ACC112 (cell line): Measurements from ENCODE around the gene ZFHX3.

Source experiments
- H2AFZ ChIP-seq: fragments of 200-600 bp; sonication (generic); one replicate; pipeline ENCODE4 v1.6.0; 2017; ENCODE audit warnings: antibody characterized with exemption, low read length; ENCODE audit not compliant: unreplicated experiment
- H3K27ac ChIP-seq: fragments of 200-600 bp; sonication (generic); 2 replicates; pipeline ENCODE4 v1.5.1; 2014; ENCODE audit warnings: low read depth, mild to moderate bottlenecking, antibody characterized with exemption, low read length, moderate library complexity
- H3K27me3 ChIP-seq: fragments of 200-600 bp; sonication (generic); 2 replicates; pipeline ENCODE4 v1.6.1; 2014; ENCODE audit warnings: mild to moderate bottlenecking, antibody characterized with exemption, low read length, moderate library complexity, mixed read lengths; ENCODE audit not compliant: insufficient read depth
- H3K36me3 ChIP-seq: fragments of 200-600 bp; sonication (generic); 2 replicates; pipeline ENCODE4 v1.6.1; 2016; ENCODE audit warnings: mild to moderate bottlenecking, antibody characterized with exemption, low read length, moderate library complexity, mixed read lengths; ENCODE audit not compliant: insufficient read depth
- H3K4me1 ChIP-seq: fragments of 200-600 bp; sonication (generic); one replicate; pipeline ENCODE4 v1.6.1; 2016; ENCODE audit warnings: low read length, mixed read lengths; ENCODE audit not compliant: insufficient read depth, unreplicated experiment, control insufficient read depth
- H3K4me3 ChIP-seq: fragments of 200-600 bp; sonication (generic); 2 replicates; pipeline ENCODE4 v1.5.1; 2014; ENCODE audit warnings: mild to moderate bottlenecking, low read depth, low read length
- H3K79me2 ChIP-seq: fragments of 200-600 bp; sonication (generic); one replicate; pipeline ENCODE4 v1.6.0; 2016; ENCODE audit warnings: low read length; ENCODE audit not compliant: control insufficient read depth, unreplicated experiment, insufficient read depth

ZFHX3 gene

DNA sequence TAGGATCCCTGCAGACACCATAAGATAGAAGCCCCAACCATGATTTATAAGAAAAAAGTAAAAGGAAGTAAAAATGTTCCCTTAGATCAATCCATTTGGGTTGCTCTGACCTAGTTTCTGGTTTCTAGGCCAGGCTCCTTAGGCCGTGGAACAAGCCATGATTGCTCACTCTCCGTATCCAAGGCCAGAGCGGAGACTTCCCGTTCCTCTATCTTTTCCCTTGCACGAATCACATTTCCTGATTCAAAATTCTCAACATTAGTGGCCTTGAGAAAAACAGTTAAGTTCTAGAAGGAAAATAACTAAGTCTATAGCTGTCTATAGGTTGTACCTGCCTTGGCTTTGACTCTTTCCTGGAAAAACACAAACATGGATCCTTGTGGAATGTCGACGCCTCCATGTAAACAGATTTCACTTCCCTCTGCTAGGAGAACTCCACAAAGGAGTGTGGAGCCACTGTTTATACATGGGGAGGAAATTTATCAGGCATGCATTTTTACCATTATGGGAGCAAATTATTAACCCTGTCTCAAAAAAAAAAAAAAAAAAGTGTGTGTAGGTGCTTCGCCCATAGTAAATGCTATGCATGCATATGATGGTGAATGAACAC lies 149.6 kb downstream of the ZFHX3 start:
- Histone ChIP-seq H3K27ac (no peak overlapping the region), H3K79me2 (peaks cover 18% of the 10 kb centered on the region), H3K27me3 (no peaks in the 10 kb centered on the region), H3K36me3 (no peaks in the 10 kb centered on the region), H3K4me1 (peaks cover 14% of the 10 kb centered on the region), H2AFZ (no peak overlapping the region), H3K4me3 (no peak overlapping the region)

DNA sequence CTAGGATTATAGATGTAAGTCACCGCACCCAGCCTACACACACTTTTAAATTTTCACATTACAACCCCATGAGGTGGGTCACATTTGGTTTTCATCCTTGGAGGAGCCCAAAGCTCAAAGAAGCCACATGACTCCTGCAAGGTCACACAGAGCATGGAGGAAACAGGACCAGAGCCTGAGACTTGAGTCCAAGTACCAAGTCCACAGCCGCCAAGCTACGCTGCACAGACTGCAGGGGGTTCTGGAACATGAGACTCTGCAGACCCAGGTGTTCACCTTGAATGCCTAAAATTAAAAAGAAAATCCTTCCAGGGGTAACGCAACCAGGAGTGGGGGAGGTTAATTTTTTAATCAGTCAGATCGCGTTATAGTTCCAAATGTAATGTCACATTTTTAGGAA lies 150.2 kb downstream of the ZFHX3 start:
- H2AFZ ChIP-seq: no peak overlapping the region
- H3K79me2 ChIP-seq: peaks cover 23% of the 10 kb centered on the region
- no peaks in the 10 kb centered on the region for H3K36me3 ChIP-seq
- no peak overlapping the region for H3K4me3 ChIP-seq
- no peaks in the 10 kb centered on the region for H3K27me3 ChIP-seq
- no peak overlapping the region for H3K27ac ChIP-seq
- H3K4me1 ChIP-seq: peaks cover 14% of the 10 kb centered on the region

DNA sequence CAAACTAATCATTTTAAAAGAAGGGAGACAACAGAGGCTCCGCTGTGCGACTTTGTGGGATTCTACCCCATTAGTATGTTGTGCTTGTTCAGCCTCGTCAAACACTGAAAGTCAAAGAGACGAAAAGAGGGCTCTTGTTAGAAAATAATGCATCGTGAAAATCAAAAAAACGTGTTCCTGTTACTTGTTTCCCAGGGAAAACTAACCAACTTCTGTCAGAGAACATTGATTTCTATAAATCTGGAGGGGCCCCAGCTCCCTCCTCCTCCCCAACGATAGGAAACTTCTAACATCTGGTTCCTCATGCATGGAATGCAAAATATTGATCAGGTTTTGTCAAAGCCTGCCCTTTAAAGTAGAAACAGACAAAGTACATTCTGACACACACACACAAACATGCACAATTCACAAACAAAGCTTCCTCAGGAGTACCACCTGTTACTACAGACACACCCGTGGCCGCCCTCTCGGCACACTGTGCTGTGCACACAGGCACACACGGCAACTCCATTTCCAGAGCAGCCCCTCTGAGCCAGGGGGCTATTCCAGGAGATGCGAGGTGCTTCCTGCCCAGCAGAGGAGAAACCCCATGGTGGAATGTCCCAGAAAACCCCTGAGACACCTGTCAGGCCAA lies 151.3 kb downstream of the ZFHX3 start:
- Histone ChIP-seq H3K4me1 (peaks cover 14% of the 10 kb centered on the region), H2AFZ (no peak overlapping the region), H3K27me3 (no peaks in the 10 kb centered on the region), H3K36me3 (peaks cover 4% of the 10 kb centered on the region; the same call in 1 of the 2 replicates), H3K4me3 (no peak overlapping the region), H3K27ac (no peak overlapping the region), H3K79me2 (peaks cover 26% of the 10 kb centered on the region)

DNA sequence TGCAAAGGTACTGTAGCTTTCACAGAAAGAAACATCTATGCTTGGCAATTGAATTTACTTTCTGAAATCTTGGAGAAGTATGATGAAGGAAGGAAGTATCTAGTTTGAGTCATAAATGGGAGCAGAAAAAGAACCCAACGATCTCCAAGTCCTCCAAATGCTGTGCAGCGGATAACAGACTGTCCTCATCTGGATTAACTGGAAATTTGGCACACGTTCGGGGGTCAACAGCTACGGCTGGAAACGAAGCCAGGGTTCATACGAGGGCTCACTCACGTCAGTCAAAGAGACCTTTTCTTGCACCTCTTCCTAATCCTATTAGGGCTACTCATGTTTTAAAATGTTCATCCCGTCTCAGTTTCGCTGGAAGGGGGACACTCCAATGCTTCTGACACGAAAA lies 152.0 kb downstream of the ZFHX3 start:
- no peak overlapping the region for H3K27ac ChIP-seq
- H3K4me3 ChIP-seq: no peak overlapping the region
- H3K36me3 ChIP-seq: peaks cover 9% of the 10 kb centered on the region; the same call in 1 of the 2 replicates
- H2AFZ ChIP-seq: no peak overlapping the region
- peaks cover 14% of the 10 kb centered on the region for H3K4me1 ChIP-seq
- peaks cover 30% of the 10 kb centered on the region for H3K79me2 ChIP-seq
- no peaks in the 10 kb centered on the region for H3K27me3 ChIP-seq

DNA sequence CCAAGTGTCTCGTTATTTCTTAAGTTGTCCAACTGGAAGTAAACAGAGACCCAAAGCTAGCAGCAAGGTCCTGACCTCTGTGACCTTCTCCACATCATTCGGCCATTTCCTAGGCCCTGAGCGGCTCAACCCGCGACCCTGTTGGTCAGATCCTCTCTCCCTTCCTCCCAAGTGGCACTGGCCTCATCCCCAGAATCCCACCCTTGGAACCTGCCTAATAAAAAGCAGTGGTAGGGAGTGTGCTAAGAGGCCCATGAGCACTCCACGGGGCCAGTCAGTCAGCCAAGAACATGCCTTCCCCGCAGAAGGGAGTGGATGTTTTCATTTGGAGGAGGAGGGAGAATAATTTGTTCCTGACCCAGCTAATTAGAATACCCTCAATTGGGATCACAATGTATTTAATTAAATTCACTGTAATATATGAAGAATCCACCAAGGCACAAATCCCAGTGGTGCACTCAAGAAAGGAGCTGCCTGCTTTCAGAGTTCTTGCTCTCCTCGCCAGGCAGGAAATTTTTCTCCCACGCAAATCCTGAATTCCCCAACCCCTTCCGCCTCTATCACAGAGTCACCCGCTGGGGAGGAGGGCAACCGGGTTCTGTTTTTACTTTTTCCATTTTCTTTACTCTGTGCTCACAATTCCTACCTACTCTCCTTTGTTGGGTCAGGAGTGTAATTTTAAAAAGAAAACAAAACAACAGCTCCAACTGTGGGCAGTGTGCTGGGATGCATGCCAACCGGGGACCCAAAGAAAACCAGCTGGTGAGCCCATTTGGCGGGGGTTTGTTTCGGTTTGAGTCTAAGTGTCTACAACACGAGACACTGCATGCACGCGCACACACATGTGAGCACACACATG lies 153.4 kb downstream of the ZFHX3 start:
- Histone ChIP-seq H3K79me2 (peaks cover 30% of the 10 kb centered on the region), H3K27me3 (no peaks in the 10 kb centered on the region), H3K4me1 (peaks cover 14% of the 10 kb centered on the region), H3K27ac (peak overlapping the region; percentile 79), H3K4me3 (peak overlapping the region; percentile 65), H3K36me3 (peaks cover 10% of the 10 kb centered on the region; the same call in 1 of the 2 replicates), H2AFZ (peak overlapping the region; percentile 37)

DNA sequence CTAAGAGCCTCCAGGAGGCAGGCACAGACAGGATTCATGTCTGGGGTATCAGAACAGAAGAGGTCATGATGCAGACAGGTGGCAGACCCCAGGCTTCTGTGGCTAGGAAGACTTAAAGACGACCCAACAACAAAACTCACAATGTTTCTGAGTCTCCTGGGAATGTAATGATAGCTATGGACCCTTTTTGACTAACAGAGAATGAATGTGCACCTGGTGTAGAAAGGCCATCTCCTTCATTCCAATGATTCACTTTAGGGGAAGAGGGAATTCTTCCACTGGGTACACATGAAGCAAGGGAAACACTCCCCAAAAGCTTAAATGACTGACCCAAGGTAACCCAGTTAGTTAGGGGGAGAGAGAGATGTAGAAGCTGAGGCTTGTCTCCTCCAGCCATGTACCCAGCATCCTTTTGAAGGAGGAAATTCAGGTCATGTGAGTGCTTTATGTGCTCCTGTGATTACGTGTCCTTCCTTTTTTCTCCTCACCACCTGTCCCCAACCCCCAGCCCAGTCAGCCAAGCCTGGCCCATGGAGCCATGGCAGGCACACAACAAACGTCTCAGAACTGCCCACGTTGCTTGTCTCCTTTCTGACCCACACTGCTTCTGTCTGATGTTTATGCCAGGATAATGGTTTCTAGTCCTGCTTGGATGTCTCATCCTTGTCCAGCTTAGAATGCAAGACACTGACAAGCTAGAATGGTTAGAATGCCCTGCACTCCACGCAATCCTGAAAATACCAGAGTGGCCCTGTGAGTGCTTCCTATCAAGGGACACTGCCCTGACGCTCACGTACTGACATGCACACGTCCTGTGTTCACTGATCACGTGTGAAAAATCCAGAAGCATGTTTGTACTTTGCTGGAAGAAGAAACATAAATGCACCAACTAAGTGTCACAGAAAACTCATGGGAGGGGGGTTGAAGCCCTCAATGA lies 156.4 kb downstream of the ZFHX3 start:
- Histone ChIP-seq H3K4me1 (peaks cover 14% of the 10 kb centered on the region), H3K27ac (no peak overlapping the region), H3K27me3 (no peaks in the 10 kb centered on the region), H3K36me3 (peaks cover 14% of the 10 kb centered on the region; the same call in 1 of the 2 replicates), H2AFZ (no peak overlapping the region), H3K79me2 (peaks cover 25% of the 10 kb centered on the region), H3K4me3 (no peak overlapping the region)

DNA sequence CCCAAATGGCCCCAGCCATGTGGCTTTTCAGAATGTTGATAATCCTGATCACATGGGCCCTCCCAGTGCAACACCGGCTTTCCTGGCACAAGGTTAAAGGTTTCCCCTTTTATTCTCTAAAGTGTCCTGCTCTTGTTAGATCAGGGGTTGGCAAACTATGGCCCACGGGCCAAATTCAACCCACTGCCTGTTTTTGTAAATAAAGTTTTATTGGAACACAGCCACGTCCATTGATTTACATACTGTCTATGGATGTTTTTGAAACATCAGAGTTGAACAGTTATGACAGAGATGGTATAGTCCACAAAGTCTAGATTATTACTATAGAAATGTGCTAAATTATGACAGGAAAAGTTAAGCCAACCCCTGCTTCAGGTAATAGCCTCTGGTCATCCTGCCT lies 157.3 kb downstream of the ZFHX3 start:
- Histone ChIP-seq H3K27ac (no peak overlapping the region), H2AFZ (no peak overlapping the region), H3K4me1 (peaks cover 14% of the 10 kb centered on the region)

DNA sequence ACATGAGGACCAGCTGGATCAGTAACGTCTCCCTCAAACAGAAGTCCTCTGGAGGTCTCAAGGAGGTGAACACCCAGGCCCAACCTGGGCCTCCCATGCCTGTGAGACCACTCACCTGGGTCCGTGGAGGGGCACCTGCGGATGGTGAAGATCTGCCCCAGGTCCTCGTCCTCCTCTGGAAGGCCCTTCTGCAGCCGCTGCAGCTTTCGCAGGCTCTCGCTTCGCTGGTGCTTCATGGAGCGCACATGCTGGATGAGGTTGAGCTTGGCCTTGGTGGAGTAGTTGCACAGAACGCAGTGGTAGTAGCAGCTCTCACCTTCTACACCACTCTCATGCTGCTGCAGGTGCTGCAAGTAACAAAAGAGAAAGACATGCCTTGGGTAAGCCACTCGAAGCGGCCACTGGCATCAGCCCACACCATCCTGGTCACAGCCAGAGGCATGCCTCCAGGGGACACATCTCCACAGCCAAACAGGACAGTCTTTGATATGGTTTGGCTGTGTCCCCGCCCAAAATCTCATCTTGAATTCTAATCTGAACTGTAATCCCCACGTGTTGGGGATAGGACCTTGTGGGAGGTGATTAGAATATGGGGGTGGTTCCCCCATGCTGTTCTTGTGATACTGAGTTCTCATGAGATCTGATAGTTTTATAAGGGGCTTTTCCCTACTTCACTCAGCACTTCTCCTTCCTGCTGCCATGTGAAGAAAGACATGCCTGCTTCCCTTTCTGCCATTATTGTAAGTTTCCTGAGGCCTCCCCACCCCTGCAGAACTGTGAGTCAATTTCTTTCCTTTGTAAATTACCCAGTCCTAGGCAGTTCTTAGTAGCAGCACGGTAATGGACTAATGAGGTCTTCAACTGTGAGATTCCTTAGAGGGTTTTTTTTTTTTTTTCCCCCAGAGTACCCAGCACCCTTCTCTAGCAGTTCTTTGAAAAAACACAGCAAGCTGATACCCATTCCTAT lies 158.0 kb downstream of the ZFHX3 start:
- H3K36me3 ChIP-seq: peaks cover 23% of the 10 kb centered on the region

More for the DNA sequence above, 157.3 kb downstream of the ZFHX3 start:
- no peaks in the 10 kb centered on the region for H3K27me3 ChIP-seq
- H3K79me2 ChIP-seq: peaks cover 24% of the 10 kb centered on the region
- no peak overlapping the region for H3K4me3 ChIP-seq
- H3K36me3 ChIP-seq: peaks cover 23% of the 10 kb centered on the region

DNA sequence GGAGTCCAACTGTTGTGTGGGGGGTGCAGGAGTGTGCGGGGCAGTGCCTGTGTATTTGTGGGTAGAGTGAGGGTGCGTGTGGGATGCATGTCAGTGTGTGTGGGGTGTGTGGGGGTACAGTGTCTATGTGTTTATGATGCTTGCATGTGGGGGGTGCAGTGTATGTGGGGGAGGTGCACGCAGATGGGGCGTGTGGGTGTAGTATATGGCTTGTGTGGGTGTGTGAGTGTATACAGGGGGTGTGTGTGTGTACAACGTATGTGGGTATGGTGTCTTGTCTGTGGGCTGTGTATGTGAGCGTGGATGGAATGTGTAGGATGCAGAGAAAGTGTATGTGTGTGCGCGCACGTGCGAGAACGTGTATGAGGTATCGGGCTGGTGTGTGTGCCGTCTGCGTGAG lies 160.4 kb downstream of the ZFHX3 start:
- Histone ChIP-seq H3K36me3 (peaks cover 23% of the 10 kb centered on the region), H3K4me1 (peaks cover 13% of the 10 kb centered on the region), H3K4me3 (no peak overlapping the region), H3K27ac (no peak overlapping the region), H3K27me3 (no peaks in the 10 kb centered on the region), H3K79me2 (peaks cover 8% of the 10 kb centered on the region), H2AFZ (no peak overlapping the region)

More for the DNA sequence above, 158.0 kb downstream of the ZFHX3 start:
- H3K4me3 ChIP-seq: no peak overlapping the region
- no peak overlapping the region for H3K27ac ChIP-seq
- H3K79me2 ChIP-seq: peaks cover 24% of the 10 kb centered on the region
- peaks cover 9% of the 10 kb centered on the region for H3K4me1 ChIP-seq
- no peaks in the 10 kb centered on the region for H3K27me3 ChIP-seq
- H2AFZ ChIP-seq: no peak overlapping the region
